ENCODE measurements around the gene EPN1.

EPN1 gene

DNA sequence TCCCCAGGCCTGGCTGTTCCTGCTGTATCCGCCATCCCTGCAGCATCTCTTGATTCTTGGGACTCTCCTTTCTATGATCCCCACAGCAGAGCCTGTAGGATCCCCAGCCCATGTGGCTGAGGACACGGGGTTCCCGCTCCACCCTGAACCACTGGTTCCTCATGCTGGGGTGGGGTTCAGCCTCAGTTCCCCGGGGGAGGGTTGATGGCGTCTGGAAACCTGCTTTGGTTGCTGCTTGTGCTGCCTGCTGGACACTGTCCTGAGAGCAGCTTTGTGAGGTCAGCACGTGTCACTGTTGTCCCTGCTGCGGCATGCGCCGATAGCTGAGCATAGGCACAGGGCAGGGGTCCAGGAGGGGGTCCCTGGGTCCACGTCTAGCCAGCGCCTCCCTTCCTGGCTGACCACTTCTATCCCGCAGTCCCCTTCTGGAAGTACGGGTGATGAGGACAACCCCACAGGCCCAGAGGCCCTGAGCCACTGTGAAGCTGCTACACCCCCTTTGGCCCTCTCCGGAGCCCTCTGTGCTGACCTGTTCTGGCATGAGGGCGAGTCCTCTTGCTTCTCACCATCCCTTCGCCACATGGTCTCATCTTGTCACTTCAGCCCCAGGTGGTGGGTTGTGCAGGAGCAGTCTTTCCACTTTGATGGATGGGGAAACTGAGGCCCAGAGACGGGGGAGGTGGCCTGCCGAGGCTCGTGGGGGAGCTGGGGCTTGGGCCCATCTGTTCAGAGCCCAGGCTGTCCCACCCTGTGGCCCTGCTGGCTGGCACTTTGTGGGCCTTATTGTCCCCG, 5.5 kb downstream of the EPN1 start:
- no peak for DNase-seq

DNA sequence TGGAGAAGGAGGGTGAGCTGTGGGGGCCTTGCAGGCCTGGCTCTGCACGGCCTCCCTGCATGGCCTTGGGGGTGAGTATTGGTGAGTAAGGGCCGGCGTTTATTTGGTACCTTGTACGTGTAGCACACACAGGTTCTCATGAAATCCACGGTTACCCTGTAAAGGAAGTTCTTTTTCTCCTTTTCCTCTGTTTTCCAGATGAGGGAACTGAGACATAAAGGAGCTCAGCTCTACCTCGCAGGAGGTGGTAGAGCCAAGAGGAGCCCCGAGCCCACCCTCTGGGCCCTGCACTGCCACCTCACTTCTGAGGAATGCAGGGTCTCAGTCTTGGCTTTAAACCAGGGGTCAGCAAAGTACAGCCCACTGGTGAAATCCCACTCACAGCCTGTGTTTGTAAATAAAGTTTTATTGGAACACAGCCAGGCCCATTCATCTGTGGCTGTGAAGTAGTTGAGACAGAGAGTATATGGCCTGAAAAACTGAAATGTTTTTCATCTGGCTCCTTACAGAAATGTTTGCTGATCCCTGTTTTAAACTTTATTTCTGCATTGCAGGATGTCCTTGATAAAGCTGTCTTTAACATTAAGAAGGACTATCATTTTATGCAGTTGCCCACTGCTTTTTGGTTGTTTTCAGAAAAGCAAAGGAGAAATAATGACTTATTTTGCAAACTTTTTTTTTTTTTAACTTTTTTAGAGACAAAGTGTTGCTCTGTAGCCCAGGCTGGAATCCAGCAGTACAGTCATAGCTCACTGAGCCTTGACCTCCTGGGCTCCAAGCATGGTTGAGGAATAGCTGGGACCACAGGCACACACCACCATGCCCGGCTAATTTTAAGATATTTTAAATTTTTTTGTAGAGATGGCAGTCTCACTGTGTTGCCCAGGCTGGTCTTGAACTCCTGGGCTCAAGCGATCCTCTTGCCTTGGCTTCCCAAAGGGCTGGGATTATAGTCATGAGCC, 6.4 kb downstream of the EPN1 start:
- no peak for DNase-seq

DNA sequence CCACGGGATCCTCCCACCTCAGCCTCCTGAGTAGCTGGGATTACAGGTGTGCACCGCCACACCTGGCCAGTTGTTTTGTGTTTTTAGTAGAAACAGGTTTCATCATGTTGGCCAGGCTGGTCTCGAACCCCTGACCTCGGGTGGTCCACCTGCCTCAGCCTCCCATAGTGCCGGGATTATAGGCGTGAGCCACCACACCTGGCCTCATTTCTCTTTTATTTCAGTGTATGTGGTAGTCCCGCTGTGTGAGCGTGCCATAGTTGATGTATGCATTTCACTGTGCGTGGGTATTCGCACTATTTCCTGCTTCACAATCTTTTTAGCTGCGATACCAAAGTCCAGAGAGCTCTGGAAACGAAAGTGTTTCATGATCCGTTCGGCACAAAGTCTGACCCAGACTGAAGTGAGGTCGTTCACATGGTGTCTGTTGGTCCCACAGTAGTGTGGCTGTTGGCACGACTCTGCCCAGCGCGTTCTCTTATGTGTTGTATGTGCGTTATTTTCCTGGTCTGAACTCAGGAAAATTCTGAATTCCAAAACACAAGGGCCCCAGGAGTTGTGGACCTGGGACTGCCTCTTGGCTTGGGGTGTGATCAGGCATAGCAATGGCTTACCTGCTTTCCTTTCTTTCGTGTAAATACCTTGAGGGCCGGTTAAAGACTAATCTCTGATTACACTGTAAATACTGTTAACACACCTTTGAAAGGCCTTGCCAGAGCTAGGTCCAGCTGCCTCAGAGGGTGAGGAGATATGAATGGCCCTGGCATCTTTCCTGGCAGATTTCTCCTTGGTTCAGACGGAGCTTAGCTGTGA, 8.6 kb downstream of the EPN1 start:
- DNase-seq, result no peak

GRCh38 chr19:55684946-55685681, 10.1 kb downstream of the EPN1 start:
- DNase-seq, result no peak

GRCh38 chr19:55685776-55686175, 10.8 kb downstream of the EPN1 start:
- no peak for DNase-seq

GRCh38 chr19:55686311-55687050, 11.5 kb downstream of the EPN1 start:
- no peak for DNase-seq

GRCh38 chr19:55687281-55688201, 12.5 kb downstream of the EPN1 start:
- DNase-seq, result no peak

- no peak for DNase-seq
These were observed 13.6 kb downstream of the EPN1 start for GRCh38 chr19:55688422-55689218.

GRCh38 chr19:55689411-55690108, 14.5 kb downstream of the EPN1 start:
- DNase-seq, result no peak

DNA sequence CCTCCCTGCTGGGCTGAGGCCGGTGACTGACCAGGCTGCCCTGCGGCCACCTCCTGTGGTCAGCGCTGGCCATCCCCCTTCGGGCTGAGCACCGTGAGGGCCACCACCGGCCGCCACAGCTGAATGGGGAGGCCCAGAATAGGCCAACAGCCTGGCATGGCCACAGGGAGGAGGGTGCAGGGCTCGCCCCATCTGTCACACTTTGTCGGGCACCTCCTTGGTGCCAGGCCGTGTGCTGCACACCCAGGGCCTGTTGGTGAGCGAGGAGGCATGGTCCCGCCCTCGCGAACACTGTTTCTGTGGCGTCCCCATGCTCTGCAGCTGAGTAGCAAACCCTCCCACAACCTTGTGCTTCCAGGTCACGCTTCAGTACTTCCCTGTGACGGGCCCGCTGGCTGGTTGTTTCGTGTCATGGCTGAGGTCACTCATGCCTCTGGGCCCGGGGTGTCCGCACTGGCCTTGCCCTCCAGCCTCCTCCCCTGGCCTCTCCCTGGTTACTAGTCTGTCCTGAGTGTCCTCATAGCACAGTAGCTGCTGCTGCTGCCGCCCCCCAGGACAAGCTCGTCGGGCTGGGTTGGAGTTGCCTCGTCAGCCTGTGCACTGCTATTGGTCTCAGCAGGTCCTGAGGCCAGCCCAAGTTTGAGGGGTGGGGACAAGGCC, 15.2 kb downstream of the EPN1 start:
- DNase-seq, result no peak

- no peak for DNase-seq
These were observed 15.9 kb downstream of the EPN1 start for GRCh38 chr19:55690769-55691545.

- no peak for DNase-seq
These were observed 16.8 kb downstream of the EPN1 start for GRCh38 chr19:55691561-55692481.

DNA sequence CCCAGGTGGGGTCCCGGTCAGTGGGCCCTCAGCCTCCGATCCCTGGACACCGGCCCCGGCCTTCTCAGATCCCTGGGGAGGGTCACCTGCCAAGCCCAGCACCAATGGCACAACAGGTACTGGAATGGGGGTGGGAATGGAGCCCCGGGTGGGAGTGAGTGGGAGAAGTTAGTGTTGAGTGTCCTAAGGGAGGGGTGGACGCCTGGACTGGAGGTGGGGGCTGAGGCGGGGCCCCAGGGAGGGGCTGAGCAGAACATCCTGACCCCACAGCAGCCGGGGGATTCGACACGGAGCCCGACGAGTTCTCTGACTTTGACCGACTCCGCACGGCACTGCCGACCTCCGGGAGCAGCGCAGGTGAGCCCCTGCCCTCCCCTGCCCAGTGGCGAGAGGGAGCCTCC, 17.7 kb downstream of the EPN1 start:
- no peak for DNase-seq

DNA sequence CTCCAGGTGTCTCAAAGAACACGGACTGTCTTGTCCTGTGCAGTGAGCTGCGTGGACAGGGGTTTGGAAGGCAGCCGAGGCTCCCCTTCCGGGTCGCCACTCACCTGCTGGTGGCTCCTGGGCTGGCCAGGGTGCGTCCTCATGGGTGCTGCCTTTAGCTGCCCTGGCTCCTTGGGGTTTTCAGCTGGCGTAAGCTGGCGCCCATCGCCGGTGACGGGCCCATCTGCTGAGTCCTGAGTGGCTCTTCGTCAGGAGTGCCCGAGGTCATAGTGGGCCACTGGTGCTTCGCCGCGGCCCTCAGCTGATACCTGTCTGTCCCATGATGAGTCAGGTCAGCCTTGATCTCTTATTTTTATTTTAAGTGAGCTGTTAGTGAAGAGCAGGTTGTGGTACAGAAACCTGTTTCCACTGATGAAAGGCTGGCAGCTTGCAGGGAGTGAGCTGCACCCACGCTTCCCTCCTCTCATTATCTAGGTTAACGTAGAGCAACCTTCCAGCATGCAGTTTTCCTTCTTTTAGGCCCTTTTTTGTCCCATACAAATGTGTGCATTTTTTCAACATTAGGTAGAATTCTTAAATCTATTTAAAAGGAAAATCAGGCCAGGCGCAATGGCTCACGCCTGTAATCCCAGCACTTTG, 18.4 kb downstream of the EPN1 start:
- DNase-seq, result no peak

GRCh38 chr19:55694241-55694655, 19.2 kb downstream of the EPN1 start:
- DNase-seq, result no peak
